ENCODE data around the gene CLCNKA. TPM values are rescaled to one million over a fixed set of nuclear protein-coding genes. Genes with fewer than 3 reads are reported as not detected.

The CLCNKA gene
- total RNA-seq, 2 donors from 2014 or later, result 0.42 TPM; not detected in 1

GRCh38 chr1:16006552-16007485 is 15.0 kb upstream of the CLCNKA start:
- no peak for TF ChIP-seq CTCF (IDR thresholded peaks at IDR 0.05)
- Histone ChIP-seq H3K9me3 (no peaks in the 10 kb centered on the region), H3K27ac (no peak overlapping the region), H3K27me3 (no peaks in the 10 kb centered on the region), H3K4me1 (no peaks in the 10 kb centered on the region), H3K9ac (ENCODE audit: low read depth in 2 of 2, low read length in 2 of 2) (no peak overlapping the region), H3K4me3 (no peak overlapping the region), H3K36me3 (no peaks in the 10 kb centered on the region)
- intact Hi-C loops (cut with DNase I), result no loop called here
- DNase-seq, result no peak

- H3K36me3 ChIP-seq, result no peaks in the 10 kb centered on the region
- intact Hi-C loops (cut with DNase I), result loop anchor here (2.0 kb wide), 2 partner anchors 25 to 49 kb away; no protein-coding TSS in a partner anchor
- no peak for TF ChIP-seq CTCF (IDR thresholded peaks at IDR 0.05)
- H3K27ac ChIP-seq, result no peak overlapping the region
- DNase-seq, result no peak
- H3K9ac ChIP-seq (ENCODE audit: low read depth in 2 of 2, low read length in 2 of 2), result no peak overlapping the region
- no peak overlapping the region for H3K4me3 ChIP-seq
- H3K4me1 ChIP-seq, result no peaks in the 10 kb centered on the region
- no peaks in the 10 kb centered on the region for H3K27me3 ChIP-seq
- H3K9me3 ChIP-seq, result no peaks in the 10 kb centered on the region
Measured at GRCh38 chr1:16007671-16008341, 14.0 kb upstream of the CLCNKA start.

- intact Hi-C loops (cut with DNase I), result loop anchor here (2.0 kb wide), 2 partner anchors 24 to 48 kb away; no protein-coding TSS in a partner anchor
- peak; percentile 94 for TF ChIP-seq CTCF (IDR thresholded peaks at IDR 0.05)
- H3K9ac ChIP-seq (ENCODE audit: low read depth in 2 of 2, low read length in 2 of 2), result no peak overlapping the region
Measured at GRCh38 chr1:16009030-16009460, 12.8 kb upstream of the CLCNKA start.

GRCh38 chr1:16009678-16010077 is 12.2 kb upstream of the CLCNKA start:
- H3K4me1 ChIP-seq, result peaks cover 4% of the 10 kb centered on the region
- no peaks in the 10 kb centered on the region for H3K27me3 ChIP-seq
- TF ChIP-seq CTCF (IDR thresholded peaks at IDR 0.05), result no peak
- intact Hi-C loops (cut with DNase I), result loop anchor here (2.0 kb wide), 2 partner anchors 23 to 47 kb away; no protein-coding TSS in a partner anchor
- H3K36me3 ChIP-seq, result no peaks in the 10 kb centered on the region
- no peak overlapping the region for H3K9ac ChIP-seq (ENCODE audit: low read depth in 2 of 2, low read length in 2 of 2)
- no peak overlapping the region for H3K4me3 ChIP-seq
- DNase-seq, result no peak
- H3K9me3 ChIP-seq, result no peaks in the 10 kb centered on the region
- H3K27ac ChIP-seq, result no peak overlapping the region

More at GRCh38 chr1:16009030-16009460, 12.8 kb upstream of the CLCNKA start:
- no peaks in the 10 kb centered on the region for H3K27me3 ChIP-seq
- peaks cover 4% of the 10 kb centered on the region for H3K4me1 ChIP-seq
- H3K27ac ChIP-seq, result no peak overlapping the region
- no peaks in the 10 kb centered on the region for H3K9me3 ChIP-seq
- no peaks in the 10 kb centered on the region for H3K36me3 ChIP-seq
- H3K4me3 ChIP-seq, result no peak overlapping the region
- peak; percentile 82 for DNase-seq

GRCh38 chr1:16010837-16011236 is 11.0 kb upstream of the CLCNKA start:
- H3K9ac ChIP-seq (ENCODE audit: low read depth in 2 of 2, low read length in 2 of 2), result no peak overlapping the region
- no peaks in the 10 kb centered on the region for H3K36me3 ChIP-seq
- H3K4me3 ChIP-seq, result no peak overlapping the region
- TF ChIP-seq CTCF (IDR thresholded peaks at IDR 0.05), result no peak
- peaks cover 4% of the 10 kb centered on the region for H3K4me1 ChIP-seq
- H3K27ac ChIP-seq, result no peak overlapping the region
- H3K27me3 ChIP-seq, result no peaks in the 10 kb centered on the region
- DNase-seq, result no peak
- no peaks in the 10 kb centered on the region for H3K9me3 ChIP-seq
- intact Hi-C loops (cut with DNase I), result no loop called here

Measured in colonic mucosa (tissue), 4 donors.